HEK293T (cell line): Measurements from ENCODE around the gene NDUFS8.

Experiments
- CTCF ChIA-PET: fragments of 350-600 bp; formaldehyde crosslinking; extraction: SDS; loops from one replicate; lab custom pipeline; 2021; ENCODE audit warnings: antibody characterized with exemption, inconsistent platforms; lab: Yijun Ruan, JAX
- POLR2A ChIA-PET: fragments of 350-600 bp; formaldehyde crosslinking; extraction: SDS; loops from one replicate; lab custom pipeline; 2020; ENCODE audit warnings: antibody characterized with exemption, inconsistent platforms; lab: Yijun Ruan, JAX
- DNase-seq: peaks from one replicate; pipeline ENCODE4 v3.0.0; 2012; ENCODE audit warnings: mixed read lengths; ENCODE audit errors: extremely low spot score
- ARNT ChIP-seq: fragments of 450-650 bp; IDR thresholded peaks from 2 replicates; pipeline ENCODE4 v1.6.1; 2017; ENCODE audit warnings: mild to moderate bottlenecking
- BHLHE40 ChIP-seq: fragments of 450-650 bp; IDR thresholded peaks from 2 replicates; pipeline ENCODE4 v1.6.1; 2016; ENCODE audit warnings: mild to moderate bottlenecking, moderate library complexity, borderline replicate concordance
- CTBP1 ChIP-seq: fragments of 450-650 bp; IDR thresholded peaks from 2 replicates; pipeline ENCODE4 v1.6.1; 2016; ENCODE audit warnings: borderline replicate concordance
- ELF4 ChIP-seq: fragments of 450-650 bp; IDR thresholded peaks from 2 replicates; pipeline ENCODE4 v1.6.1; 2017; ENCODE audit warnings: antibody characterized with exemption
- FOXA1 ChIP-seq: fragments of 450-650 bp; IDR thresholded peaks from 2 replicates; pipeline ENCODE4 v1.6.1; 2016; ENCODE audit warnings: mild to moderate bottlenecking
- FOXK2 ChIP-seq: fragments of 450-650 bp; IDR thresholded peaks from 2 replicates; pipeline ENCODE4 v1.6.1; 2016; ENCODE audit warnings: mild to moderate bottlenecking
- FOXM1 ChIP-seq: fragments of 450-650 bp; IDR thresholded peaks from 2 replicates; pipeline ENCODE4 v1.6.1; 2017; ENCODE audit warnings: mild to moderate bottlenecking, borderline replicate concordance
- HDGF ChIP-seq: fragments of 450-650 bp; IDR thresholded peaks from 2 replicates; pipeline ENCODE4 v1.6.1; 2017; ENCODE audit warnings: antibody characterized with exemption, borderline replicate concordance
- L3MBTL2 ChIP-seq: fragments of 450-650 bp; conservative IDR thresholded peaks from 2 replicates; pipeline ENCODE4 v1.6.1; 2016; ENCODE audit warnings: mild to moderate bottlenecking
- LEF1 ChIP-seq: fragments of 450-650 bp; IDR thresholded peaks from 2 replicates; pipeline ENCODE4 v1.6.1; 2017; ENCODE audit warnings: mild to moderate bottlenecking, borderline replicate concordance
- NFRKB ChIP-seq: fragments of 450-650 bp; IDR thresholded peaks from 2 replicates; pipeline ENCODE4 v1.6.1; 2016; ENCODE audit warnings: mild to moderate bottlenecking, moderate library complexity
- PKNOX1 ChIP-seq: fragments of 450-650 bp; IDR thresholded peaks from 2 replicates; pipeline ENCODE4 v1.6.1; 2016
- SP1 ChIP-seq: fragments of 450-650 bp; IDR thresholded peaks from 2 replicates; pipeline ENCODE4 v1.6.1; 2017
- SUZ12 ChIP-seq: fragments of 450-650 bp; IDR thresholded peaks from 2 replicates; pipeline ENCODE4 v1.6.1; 2016; ENCODE audit warnings: mild to moderate bottlenecking
- TARDBP ChIP-seq: fragments of 450-650 bp; IDR thresholded peaks from 2 replicates; pipeline ENCODE4 v1.6.1; 2016
- ZNF384 ChIP-seq: fragments of 450-650 bp; IDR thresholded peaks from 2 replicates; pipeline ENCODE4 v1.6.1; 2016

NDUFS8 gene

GRCh38 chr11:68004551-68005335 lies 25.7 kb upstream of the NDUFS8 start:
- DNase-seq: no peak
- ChIA-PET POLR2A (no interaction called here), CTCF (no interaction called here)
- TF ChIP-seq SUZ12 (no peak), L3MBTL2 (no peak), PKNOX1 (no peak), HDGF (no peak), NFRKB (no peak), FOXA1 (no peak), BHLHE40 (no peak), FOXK2 (no peak), FOXM1 (no peak), SP1 (no peak), ELF4 (no peak), ZNF384 (no peak), LEF1 (no peak), ARNT (no peak)

GRCh38 chr11:68006606-68007166 lies 23.8 kb upstream of the NDUFS8 start:
- ChIA-PET POLR2A (no interaction called here), CTCF (no interaction called here)
- TF ChIP-seq L3MBTL2 (no peak), FOXM1 (no peak), FOXK2 (no peak), SUZ12 (no peak), SP1 (no peak), BHLHE40 (no peak), LEF1 (no peak), ARNT (no peak), PKNOX1 (no peak), NFRKB (no peak), ELF4 (no peak), TARDBP (no peak), FOXA1 (no peak), CTBP1 (no peak), HDGF (no peak), ZNF384 (no peak)
- DNase-seq: no peak

GRCh38 chr11:68007498-68008380 lies 22.7 kb upstream of the NDUFS8 start:
- ChIA-PET CTCF (no interaction called here), POLR2A (no interaction called here)
- DNase-seq: no peak
- TF ChIP-seq ZNF384 (no peak), L3MBTL2 (no peak), BHLHE40 (no peak), SUZ12 (no peak), LEF1 (no peak), CTBP1 (no peak), FOXK2 (no peak), SP1 (no peak), NFRKB (no peak), ELF4 (no peak), PKNOX1 (no peak), TARDBP (no peak), FOXM1 (no peak), ARNT (no peak), HDGF (no peak), FOXA1 (no peak)

- POLR2A ChIA-PET: interaction anchor here (1.0 kb wide), 1 partner anchor 10 kb away, joined by 3 read pairs; no protein-coding TSS in a partner anchor
- TF ChIP-seq TARDBP: no peak
- no peak for TF ChIP-seq ZNF384
- TF ChIP-seq L3MBTL2: no peak
- no peak for TF ChIP-seq ELF4
- no peak for TF ChIP-seq FOXA1
- TF ChIP-seq SUZ12: no peak
- no peak for TF ChIP-seq NFRKB
- no peak for TF ChIP-seq ARNT
- no peak for TF ChIP-seq HDGF
- TF ChIP-seq BHLHE40: no peak
- no peak for TF ChIP-seq FOXK2
- TF ChIP-seq CTBP1: no peak
- CTCF ChIA-PET: no interaction called here
- DNase-seq: no peak
Measured at GRCh38 chr11:68008381-68009337, 21.8 kb upstream of the NDUFS8 start.
